H1 (cell line): ENCODE data around the gene MCM5. TPM values are rescaled to one million over a fixed set of nuclear protein-coding genes. Genes with fewer than 3 reads are reported as not detected.

Experiments
- BACH1 ChIP-seq: IDR thresholded peaks from 2 replicates; pipeline ENCODE4 v1.6.1; 2012; ENCODE audit warnings: low read length, improper control_type of control experiment
- CHD7 ChIP-seq: fragments of 300-600 bp; sonication (generic); IDR thresholded peaks from 2 replicates; pipeline ENCODE4 v1.7.1; 2012; ENCODE audit warnings: low read length, moderate library complexity, mild to moderate bottlenecking, inconsistent platforms; ENCODE audit not compliant: insufficient replicate concordance
- CTBP2 ChIP-seq: IDR thresholded peaks from 2 replicates; pipeline ENCODE4 v1.7.0; 2011; ENCODE audit warnings: borderline replicate concordance, mild to moderate bottlenecking, moderate library complexity, mixed read lengths, low read length; ENCODE audit not compliant: insufficient read depth, insufficient read length
- JUN ChIP-seq: IDR thresholded peaks from 2 replicates; pipeline ENCODE4 v1.6.1; 2011; ENCODE audit warnings: low read depth, mild to moderate bottlenecking, improper control_type of control experiment, low read length
- PHF8 ChIP-seq: fragments of 200-600 bp; sonication (generic); conservative IDR thresholded peaks from 2 replicates; pipeline ENCODE4 v1.7.1; 2012; ENCODE audit warnings: low read depth, mild to moderate bottlenecking, inconsistent platforms, low read length, moderate library complexity
- POLR2AphosphoS5 ChIP-seq: IDR thresholded peaks from 2 replicates; pipeline ENCODE4 v1.6.1; 2011; ENCODE audit warnings: low read depth, low read length
- RXRA ChIP-seq: IDR thresholded peaks from 2 replicates; pipeline ENCODE4 v1.6.1; 2011; ENCODE audit warnings: low read depth, mild to moderate bottlenecking, low read length, moderate library complexity; ENCODE audit not compliant: insufficient read depth
- SIX5 ChIP-seq: IDR thresholded peaks from 2 replicates; pipeline ENCODE4 v1.6.1; 2011; ENCODE audit warnings: mild to moderate bottlenecking, low read depth, low read length
- polyA plus RNA-seq, 7 experiments: library from polyadenylated mRNA; depleted of rRNA in 3 of 7; stranded (reverse) in 5 of 7; unstranded in 2 of 7; fragments of >200 nt in 5 of 7; fragments of 200-250 nt in 2 of 7; gene quantifications; 1 replicate in 5 of 7; 2 replicates in 1 of 7; 4 replicates in 1 of 7; pipeline versions ENCODE4 v1.2.1 to v1.2.3, GENCODE V29; 2011 to 2013; ENCODE audit warnings: missing spikeins in 2 of 7, mixed read lengths in 2 of 7
- total RNA-seq: library from RNA; stranded (reverse); fragmentation: NEBNext Ultra II Directional; extraction: Animal tissue kit (Norgen Biotek cat#: 25700); gene quantifications from 2 replicates; pipeline ENCODE4 v1.2.1, GENCODE V29; 2021
- TF ChIP-seq, protein P1 (sequence below): IDR thresholded peaks from 2 replicates; pipeline ENCODE4 v1.6.1; 2012; ENCODE audit warnings: inconsistent platforms

The MCM5 gene
- total and polyA plus RNA-seq, 2 of the 8 experiments (the other 6 are each of a cell fraction or from before 2014, with no cell fraction given): 210 to 305 TPM

DNA sequence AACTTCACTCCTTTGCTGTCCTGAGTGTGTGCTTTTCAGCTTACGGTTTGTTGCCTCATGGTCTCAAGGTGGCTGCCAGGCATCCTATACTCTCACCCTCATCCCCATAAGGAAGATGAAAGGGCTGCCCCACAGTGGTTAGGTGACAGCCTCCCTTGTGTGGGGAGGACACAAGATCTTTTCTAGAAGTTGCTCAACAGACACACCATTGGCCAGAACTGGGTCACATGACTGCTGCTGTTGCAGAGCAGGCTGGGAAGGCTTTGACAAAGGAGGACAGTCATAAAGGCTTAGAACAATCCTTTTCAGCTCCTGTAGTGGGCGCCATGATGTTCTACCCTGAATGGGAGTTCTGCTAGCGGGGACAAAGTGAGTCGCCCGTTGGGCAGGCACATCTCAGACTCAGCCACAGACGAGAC, 71.0 kb downstream of the MCM5 start (continued):
- TF ChIP-seq JUN: no peak
- TF ChIP-seq, protein P1, sequence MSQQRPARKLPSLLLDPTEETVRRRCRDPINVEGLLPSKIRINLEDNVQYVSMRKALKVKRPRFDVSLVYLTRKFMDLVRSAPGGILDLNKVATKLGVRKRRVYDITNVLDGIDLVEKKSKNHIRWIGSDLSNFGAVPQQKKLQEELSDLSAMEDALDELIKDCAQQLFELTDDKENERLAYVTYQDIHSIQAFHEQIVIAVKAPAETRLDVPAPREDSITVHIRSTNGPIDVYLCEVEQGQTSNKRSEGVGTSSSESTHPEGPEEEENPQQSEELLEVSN: no peak
- no peak for TF ChIP-seq POLR2AphosphoS5
- TF ChIP-seq RXRA: no peak
- TF ChIP-seq CTBP2: no peak
- no peak for TF ChIP-seq SIX5
- no peak for TF ChIP-seq CHD7
- TF ChIP-seq PHF8: no peak
- TF ChIP-seq BACH1: no peak
